Erythroblast (primary cell): ENCODE data around the gene TMUB2.

Experiments
- GATA1 ChIP-seq: IDR thresholded peaks from 2 replicates; pipeline ENCODE4 v1.6.1; 2011; ENCODE audit warnings: low read depth, mild to moderate bottlenecking, control low read depth, low read length, moderate library complexity
- POLR2A ChIP-seq: IDR thresholded peaks from 2 replicates; pipeline ENCODE4 v1.6.1; 2011; ENCODE audit warnings: mild to moderate bottlenecking, low read length

- TF ChIP-seq POLR2A (no peak), GATA1 (no peak)
Measured at GRCh38 chr17:44146375-44147346, 40.1 kb upstream of the TMUB2 start.
